GM20000 (cell line): ENCODE data around the gene SREK1IP1.
A peak's percentile ranks its signal among the peaks of the same experiment; 100 is the strongest.

Experiments
- DNase-seq: peaks from one replicate; pipeline ENCODE4 v3.0.0; 2012; ENCODE audit warnings: low spot score
- CTCF ChIP-seq: IDR thresholded peaks from 2 replicates; pipeline ENCODE4 v1.5.1; 2012; ENCODE audit warnings: mild to moderate bottlenecking, control low read depth; ENCODE audit errors: extremely low read depth, missing control alignments

The SREK1IP1 gene

GRCh38 chr5:64784451-64785025 lies 16.0 kb upstream of the SREK1IP1 start:
- peak; percentile 18 for DNase-seq
- TF ChIP-seq CTCF = peak; percentile 61

GRCh38 chr5:64775291-64775690 lies 6.8 kb upstream of the SREK1IP1 start:
- TF ChIP-seq CTCF = no peak
- no peak for DNase-seq

- TF ChIP-seq CTCF = no peak
- DNase-seq = peak; percentile 5
These were observed 5.0 kb upstream of the SREK1IP1 start for GRCh38 chr5:64773533-64773932.

GRCh38 chr5:64771736-64772135 lies 3.2 kb upstream of the SREK1IP1 start:
- no peak for DNase-seq
- no peak for TF ChIP-seq CTCF

- no peak for DNase-seq
- TF ChIP-seq CTCF = no peak
These were observed 1.4 kb upstream of the SREK1IP1 start for GRCh38 chr5:64769855-64770254.

GRCh38 chr5:64767959-64768357 lies 533 bp downstream of the SREK1IP1 start:
- no peak for TF ChIP-seq CTCF
- DNase-seq = no peak

- no peak for TF ChIP-seq CTCF
- no peak for DNase-seq
These were observed 1.6 kb downstream of the SREK1IP1 start for GRCh38 chr5:64766941-64767340.
